Measurements from ENCODE around the gene LPCAT4. TPM values are rescaled to one million over a fixed set of nuclear protein-coding genes. Genes with fewer than 3 reads are reported as not detected.

The LPCAT4 gene
- total and polyA plus RNA-seq, 9 of the 15 experiments (the other 6 are each of a cell fraction or from before 2014, with no cell fraction given): 7.3 to 34.3 (median 14.4) TPM

DNA sequence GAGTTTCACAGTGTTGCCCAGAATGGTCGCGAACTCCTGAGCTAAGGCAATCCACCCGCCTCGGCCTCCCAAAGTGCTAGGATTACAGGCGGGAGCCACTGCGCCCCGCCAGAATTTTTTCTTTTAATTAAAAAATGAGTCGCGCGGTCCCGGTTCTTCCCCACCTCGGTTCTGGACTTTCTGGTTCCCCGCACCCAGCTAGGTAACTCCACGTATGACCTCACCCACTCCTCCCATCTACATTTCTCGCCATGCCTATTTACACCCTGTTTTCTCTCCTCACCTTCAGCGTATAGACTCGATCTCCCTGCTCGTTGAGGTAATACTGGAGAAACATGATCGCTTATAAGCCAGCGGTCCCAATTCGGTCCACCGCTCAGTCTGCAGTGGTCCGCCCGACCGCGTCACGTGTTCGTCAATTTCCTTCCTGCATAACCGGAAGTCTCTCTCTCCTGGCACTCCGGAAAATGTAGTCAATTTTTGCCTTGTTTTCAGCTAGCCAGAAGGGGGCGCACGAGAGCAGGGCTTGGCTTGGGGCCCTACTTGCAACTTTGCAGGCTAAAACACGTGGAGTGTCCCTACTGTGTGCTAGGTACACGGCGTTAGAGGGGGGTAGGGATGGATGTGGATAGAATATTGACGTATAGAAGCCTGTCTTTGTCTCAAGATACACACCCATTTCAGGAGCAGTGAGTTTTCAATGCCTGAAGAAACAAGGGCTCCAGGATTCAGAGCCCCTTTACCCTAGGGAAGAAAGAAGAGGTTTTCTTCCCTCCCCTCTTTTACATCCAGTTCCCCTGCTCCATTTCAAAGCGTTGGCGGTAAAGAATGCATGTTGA lies 24.0 kb downstream of the LPCAT4 start, which contains the start of the genes NOP10 and NUTM1 (continued):
- TF ChIP-seq SIN3B (IDR thresholded peaks at IDR 0.05; ENCODE audit: low read depth): peak; percentile 72
- TF ChIP-seq, protein P1, sequence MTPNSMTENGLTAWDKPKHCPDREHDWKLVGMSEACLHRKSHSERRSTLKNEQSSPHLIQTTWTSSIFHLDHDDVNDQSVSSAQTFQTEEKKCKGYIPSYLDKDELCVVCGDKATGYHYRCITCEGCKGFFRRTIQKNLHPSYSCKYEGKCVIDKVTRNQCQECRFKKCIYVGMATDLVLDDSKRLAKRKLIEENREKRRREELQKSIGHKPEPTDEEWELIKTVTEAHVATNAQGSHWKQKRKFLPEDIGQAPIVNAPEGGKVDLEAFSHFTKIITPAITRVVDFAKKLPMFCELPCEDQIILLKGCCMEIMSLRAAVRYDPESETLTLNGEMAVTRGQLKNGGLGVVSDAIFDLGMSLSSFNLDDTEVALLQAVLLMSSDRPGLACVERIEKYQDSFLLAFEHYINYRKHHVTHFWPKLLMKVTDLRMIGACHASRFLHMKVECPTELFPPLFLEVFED (CRISPR knock-in tag; conservative IDR thresholded peaks at IDR 0.05): no peak
- no peak for TF ChIP-seq SETDB1 (IDR thresholded peaks at IDR 0.05; ENCODE audit: low read length)
- TF ChIP-seq HDAC8 (tag; IDR thresholded peaks at IDR 0.05): no peak
- TF ChIP-seq OTX1 (CRISPR knock-in tag; IDR thresholded peaks at IDR 0.05): peak; percentile 95
- TF ChIP-seq GATA2 (CRISPR knock-in tag; IDR thresholded peaks at IDR 0.05): no peak
- peak; percentile 30; the same call in 1 of the 2 replicates for TF ChIP-seq DMBX1 (CRISPR knock-in tag; IDR thresholded peaks at IDR 0.05; ENCODE audit: borderline replicate concordance)
- TF ChIP-seq, protein P2, sequence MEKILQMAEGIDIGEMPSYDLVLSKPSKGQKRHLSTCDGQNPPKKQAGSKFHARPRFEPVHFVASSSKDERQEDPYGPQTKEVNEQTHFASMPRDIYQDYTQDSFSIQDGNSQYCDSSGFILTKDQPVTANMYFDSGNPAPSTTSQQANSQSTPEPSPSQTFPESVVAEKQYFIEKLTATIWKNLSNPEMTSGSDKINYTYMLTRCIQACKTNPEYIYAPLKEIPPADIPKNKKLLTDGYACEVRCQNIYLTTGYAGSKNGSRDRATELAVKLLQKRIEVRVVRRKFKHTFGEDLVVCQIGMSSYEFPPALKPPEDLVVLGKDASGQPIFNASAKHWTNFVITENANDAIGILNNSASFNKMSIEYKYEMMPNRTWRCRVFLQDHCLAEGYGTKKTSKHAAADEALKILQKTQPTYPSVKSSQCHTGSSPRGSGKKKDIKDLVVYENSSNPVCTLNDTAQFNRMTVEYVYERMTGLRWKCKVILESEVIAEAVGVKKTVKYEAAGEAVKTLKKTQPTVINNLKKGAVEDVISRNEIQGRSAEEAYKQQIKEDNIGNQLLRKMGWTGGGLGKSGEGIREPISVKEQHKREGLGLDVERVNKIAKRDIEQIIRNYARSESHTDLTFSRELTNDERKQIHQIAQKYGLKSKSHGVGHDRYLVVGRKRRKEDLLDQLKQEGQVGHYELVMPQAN (IDR thresholded peaks at IDR 0.05; ENCODE audit: borderline replicate concordance): peak; percentile 96
- no peak for TF ChIP-seq RBM17 (IDR thresholded peaks at IDR 0.05; ENCODE audit: borderline replicate concordance, low read depth, low read length)
- TF ChIP-seq KDM1A (IDR thresholded peaks at IDR 0.05): peak in 1 of 2 experiments; percentile 55; a peak in 2 of 4 replicates
- TF ChIP-seq, protein P3, sequence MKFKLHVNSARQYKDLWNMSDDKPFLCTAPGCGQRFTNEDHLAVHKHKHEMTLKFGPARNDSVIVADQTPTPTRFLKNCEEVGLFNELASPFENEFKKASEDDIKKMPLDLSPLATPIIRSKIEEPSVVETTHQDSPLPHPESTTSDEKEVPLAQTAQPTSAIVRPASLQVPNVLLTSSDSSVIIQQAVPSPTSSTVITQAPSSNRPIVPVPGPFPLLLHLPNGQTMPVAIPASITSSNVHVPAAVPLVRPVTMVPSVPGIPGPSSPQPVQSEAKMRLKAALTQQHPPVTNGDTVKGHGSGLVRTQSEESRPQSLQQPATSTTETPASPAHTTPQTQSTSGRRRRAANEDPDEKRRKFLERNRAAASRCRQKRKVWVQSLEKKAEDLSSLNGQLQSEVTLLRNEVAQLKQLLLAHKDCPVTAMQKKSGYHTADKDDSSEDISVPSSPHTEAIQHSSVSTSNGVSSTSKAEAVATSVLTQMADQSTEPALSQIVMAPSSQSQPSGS (CRISPR knock-in tag; IDR thresholded peaks at IDR 0.05): no peak
- TF ChIP-seq, protein P4, sequence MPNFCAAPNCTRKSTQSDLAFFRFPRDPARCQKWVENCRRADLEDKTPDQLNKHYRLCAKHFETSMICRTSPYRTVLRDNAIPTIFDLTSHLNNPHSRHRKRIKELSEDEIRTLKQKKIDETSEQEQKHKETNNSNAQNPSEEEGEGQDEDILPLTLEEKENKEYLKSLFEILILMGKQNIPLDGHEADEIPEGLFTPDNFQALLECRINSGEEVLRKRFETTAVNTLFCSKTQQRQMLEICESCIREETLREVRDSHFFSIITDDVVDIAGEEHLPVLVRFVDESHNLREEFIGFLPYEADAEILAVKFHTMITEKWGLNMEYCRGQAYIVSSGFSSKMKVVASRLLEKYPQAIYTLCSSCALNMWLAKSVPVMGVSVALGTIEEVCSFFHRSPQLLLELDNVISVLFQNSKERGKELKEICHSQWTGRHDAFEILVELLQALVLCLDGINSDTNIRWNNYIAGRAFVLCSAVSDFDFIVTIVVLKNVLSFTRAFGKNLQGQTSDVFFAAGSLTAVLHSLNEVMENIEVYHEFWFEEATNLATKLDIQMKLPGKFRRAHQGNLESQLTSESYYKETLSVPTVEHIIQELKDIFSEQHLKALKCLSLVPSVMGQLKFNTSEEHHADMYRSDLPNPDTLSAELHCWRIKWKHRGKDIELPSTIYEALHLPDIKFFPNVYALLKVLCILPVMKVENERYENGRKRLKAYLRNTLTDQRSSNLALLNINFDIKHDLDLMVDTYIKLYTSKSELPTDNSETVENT (CRISPR knock-in tag; IDR thresholded peaks at IDR 0.05): no peak
- no peak for TF ChIP-seq ZNF165 (CRISPR knock-in tag; IDR thresholded peaks at IDR 0.05; ENCODE audit: borderline replicate concordance)
- TF ChIP-seq SMARCB1 (IDR thresholded peaks at IDR 0.05; ENCODE audit: insufficient read length, low read depth): no peak
- TF ChIP-seq CHD2 (IDR thresholded peaks at IDR 0.05; ENCODE audit: low read depth, low read length): no peak
- TF ChIP-seq, protein P5, sequence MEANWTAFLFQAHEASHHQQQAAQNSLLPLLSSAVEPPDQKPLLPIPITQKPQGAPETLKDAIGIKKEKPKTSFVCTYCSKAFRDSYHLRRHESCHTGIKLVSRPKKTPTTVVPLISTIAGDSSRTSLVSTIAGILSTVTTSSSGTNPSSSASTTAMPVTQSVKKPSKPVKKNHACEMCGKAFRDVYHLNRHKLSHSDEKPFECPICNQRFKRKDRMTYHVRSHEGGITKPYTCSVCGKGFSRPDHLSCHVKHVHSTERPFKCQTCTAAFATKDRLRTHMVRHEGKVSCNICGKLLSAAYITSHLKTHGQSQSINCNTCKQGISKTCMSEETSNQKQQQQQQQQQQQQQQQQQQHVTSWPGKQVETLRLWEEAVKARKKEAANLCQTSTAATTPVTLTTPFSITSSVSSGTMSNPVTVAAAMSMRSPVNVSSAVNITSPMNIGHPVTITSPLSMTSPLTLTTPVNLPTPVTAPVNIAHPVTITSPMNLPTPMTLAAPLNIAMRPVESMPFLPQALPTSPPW (CRISPR knock-in tag; IDR thresholded peaks at IDR 0.05): peak; percentile 57

Measured in K562 (cell line).